AG10803 (cell line): ENCODE measurements around the gene OSGIN1.

Source experiments
- DNase-seq: peaks from one replicate; pipeline ENCODE4 v3.0.0; 2010; ENCODE audit warnings: low read depth
- H3K4me3 ChIP-seq: 2 replicates; pipeline ENCODE4 v1.5.1; 2011; ENCODE audit warnings: mild to moderate bottlenecking, low read length, control low read depth
- TF ChIP-seq, protein P1 (sequence below): conservative IDR thresholded peaks from 2 replicates; pipeline ENCODE4 v1.5.1; 2011; ENCODE audit warnings: mild to moderate bottlenecking, low read length, control low read depth, inconsistent platforms

OSGIN1 gene

DNA sequence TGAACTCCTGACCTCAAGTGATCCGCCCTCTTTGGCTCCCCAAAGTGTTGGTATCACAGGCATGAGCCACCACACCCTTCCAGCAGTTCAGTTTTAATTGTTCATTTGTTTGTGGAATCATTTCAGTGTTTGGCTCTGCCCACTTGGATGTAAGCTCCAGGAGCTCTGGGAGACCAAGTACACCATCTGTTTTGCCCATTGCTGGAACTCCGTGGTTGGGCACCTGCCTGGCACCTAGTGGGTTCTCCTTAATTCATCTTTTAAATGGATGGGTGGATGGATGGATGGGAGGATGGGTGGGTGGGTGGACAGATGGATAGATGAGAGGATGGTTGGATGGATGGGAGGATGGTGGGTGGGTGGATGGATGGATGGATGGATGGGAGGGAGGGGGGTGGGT, 14.1 kb downstream of the OSGIN1 start:
- TF ChIP-seq, protein P1, sequence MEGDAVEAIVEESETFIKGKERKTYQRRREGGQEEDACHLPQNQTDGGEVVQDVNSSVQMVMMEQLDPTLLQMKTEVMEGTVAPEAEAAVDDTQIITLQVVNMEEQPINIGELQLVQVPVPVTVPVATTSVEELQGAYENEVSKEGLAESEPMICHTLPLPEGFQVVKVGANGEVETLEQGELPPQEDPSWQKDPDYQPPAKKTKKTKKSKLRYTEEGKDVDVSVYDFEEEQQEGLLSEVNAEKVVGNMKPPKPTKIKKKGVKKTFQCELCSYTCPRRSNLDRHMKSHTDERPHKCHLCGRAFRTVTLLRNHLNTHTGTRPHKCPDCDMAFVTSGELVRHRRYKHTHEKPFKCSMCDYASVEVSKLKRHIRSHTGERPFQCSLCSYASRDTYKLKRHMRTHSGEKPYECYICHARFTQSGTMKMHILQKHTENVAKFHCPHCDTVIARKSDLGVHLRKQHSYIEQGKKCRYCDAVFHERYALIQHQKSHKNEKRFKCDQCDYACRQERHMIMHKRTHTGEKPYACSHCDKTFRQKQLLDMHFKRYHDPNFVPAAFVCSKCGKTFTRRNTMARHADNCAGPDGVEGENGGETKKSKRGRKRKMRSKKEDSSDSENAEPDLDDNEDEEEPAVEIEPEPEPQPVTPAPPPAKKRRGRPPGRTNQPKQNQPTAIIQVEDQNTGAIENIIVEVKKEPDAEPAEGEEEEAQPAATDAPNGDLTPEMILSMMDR: no peak
- H3K4me3 ChIP-seq: no peak overlapping the region
- DNase-seq: no peak

DNA sequence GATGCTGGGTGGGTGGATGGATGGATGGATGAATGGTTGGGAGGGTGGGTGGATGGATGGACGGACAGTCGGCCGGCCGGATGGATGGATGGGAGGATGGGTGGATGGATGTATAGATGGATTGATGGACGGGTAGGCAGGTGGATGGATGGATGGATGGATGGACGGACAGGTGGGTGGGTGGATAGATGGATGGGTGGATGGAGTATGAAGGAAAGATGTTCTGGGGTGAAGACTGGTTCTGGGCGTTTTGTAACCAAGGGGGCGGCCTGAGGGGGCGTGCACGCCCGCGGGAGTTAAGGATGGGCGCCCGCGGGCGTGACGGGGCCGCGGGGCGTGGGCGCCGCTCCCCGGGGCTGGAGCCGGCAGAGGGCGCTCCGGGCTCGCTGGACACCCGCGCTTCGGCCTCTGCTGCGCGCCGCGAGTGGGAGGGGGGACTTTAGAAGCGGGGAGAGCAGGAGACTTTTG, 14.8 kb downstream of the OSGIN1 start, which contains the start of gene NECAB2:
TSS of gene NECAB2 (plus strand) at position 407 of the 468 bp plus-strand sequence. CDS start 405 bp downstream, outside the sequence.
- TF ChIP-seq, protein P1: peak; percentile 41
- peak; percentile 12 for DNase-seq
- peak within 1 kb of the TSS; percentile 35 for H3K4me3 ChIP-seq

DNA sequence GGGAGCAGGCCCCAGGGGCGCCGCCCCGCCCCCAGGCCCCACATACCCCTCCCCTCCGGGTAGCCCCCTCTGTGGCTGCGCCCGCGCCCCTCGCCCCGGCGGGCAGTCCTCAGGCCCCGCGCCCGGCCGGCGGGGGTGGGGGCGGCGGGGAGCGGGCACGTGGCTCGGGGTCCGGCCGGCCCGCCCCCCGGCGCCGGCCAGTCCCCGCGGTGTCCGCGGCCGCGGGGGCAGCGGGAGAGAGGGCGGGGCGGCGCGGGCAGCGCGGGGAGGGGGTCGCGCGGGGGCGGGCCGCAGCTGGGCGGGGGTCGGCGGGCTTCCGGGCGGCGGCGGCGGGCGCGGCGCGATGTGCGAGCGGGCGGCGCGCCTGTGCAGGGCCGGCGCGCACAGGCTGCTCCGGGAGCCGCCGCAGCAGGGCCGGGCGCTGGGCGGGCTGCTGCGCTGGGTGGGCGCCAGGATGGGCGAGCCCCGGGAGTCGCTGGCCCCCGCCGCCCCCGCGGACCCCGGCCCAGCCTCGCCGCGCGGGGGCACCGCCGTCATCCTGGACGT, 15.3 kb downstream of the OSGIN1 start:
- no peak for DNase-seq
- peak overlapping the region; percentile 35 for H3K4me3 ChIP-seq
- TF ChIP-seq, protein P1: no peak

DNA sequence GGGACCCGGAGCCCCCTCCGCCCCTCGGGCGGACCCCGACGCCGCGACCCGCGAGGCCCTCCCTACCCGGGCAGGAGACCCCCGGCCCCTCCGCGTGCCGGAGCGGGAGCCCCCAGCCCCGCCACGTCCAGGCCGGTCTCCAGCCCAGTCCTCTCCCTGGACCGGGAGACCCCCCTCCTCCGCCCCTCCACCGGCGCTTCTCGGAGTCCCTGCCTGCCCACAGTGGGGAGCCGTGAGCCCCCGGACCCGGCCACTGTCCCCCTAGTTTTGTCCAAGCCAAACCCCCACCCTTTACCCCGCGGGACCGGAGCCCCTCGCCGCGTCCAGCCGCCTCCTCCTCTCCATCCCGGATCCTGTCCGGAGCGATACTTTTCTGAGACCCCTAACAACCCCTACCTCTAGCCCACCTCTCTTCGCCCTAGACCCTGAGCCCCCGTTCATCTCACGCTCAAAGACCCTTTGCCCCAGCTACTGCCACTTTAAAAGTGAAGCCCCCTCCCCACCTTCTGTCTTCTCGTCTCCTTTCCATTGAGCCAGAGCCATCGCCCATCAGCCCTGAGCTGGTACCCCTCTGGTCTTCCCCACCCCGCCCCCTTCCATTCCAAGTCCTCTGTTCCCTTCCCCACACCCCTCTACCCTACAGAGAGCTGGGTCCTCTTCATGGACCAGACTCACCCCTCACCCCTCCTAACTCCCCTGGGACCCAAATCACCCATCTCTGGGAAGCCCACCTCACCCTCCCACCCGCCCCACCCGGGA, 16.0 kb downstream of the OSGIN1 start:
- DNase-seq: no peak
- TF ChIP-seq, protein P1: no peak
- H3K4me3 ChIP-seq: no peak overlapping the region

DNA sequence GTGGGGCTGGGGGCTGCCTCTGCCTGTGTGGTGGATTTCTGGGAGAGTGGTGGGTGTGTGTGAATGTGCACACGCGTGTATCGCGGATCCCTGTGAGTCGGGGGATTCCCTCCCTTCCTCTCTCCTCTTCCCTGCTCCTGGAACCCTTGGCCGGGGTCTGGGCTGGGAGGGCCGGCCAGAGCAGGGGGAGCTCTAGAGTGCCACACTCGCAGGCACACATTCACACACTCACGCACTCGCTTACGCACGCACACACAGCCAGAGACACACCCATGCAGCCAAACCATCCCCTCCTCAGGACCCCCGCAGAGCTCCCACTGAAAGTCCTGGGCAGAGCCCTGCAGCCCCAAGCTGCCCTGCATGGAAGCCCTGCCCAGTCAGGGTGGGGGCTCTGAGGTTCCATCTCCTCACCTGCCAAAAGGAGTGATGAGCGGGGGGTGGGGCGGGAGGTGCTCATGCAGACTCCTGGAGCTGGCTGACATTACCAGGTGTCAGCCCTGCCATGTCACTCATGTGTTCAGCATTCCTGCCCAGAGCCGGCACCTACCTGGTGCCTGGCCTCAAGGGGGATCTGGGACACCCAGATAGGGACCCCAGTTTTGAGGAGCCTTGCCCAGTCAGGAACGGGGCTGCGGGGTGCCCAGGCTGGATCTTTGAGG, 16.9 kb downstream of the OSGIN1 start:
- no peak overlapping the region for H3K4me3 ChIP-seq
- TF ChIP-seq, protein P1: no peak

DNA sequence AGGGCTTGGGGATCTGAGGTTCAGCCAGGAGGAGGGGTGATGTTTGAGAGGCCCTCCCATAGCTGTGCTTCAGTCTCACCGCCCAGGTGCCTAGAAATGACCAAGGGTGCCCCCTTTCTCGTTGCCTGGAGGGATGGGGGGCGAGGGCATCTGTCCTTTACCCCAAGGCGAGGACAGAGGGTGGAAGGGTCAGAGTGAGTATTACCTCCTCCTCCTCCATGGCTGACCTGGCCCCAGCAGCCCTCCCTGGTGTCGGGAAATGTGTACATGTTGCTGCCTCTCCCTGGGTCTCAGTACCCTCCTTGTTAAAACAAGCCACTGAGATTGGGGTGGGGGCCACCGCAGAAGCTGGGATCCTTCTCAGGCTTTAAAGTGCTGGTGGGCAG, 17.4 kb downstream of the OSGIN1 start:
- DNase-seq: no peak
- H3K4me3 ChIP-seq: no peak overlapping the region
- TF ChIP-seq, protein P1: no peak

More for the DNA sequence above, 16.9 kb downstream of the OSGIN1 start:
- DNase-seq: no peak
